Adrenal gland (tissue), 5 donors: Measurements from ENCODE around the gene IRAK3.

ENCODE experiments used
- POLR2A ChIP-seq, 2 donors: fragments of 450-650 bp; IDR thresholded peaks; one replicate each; pipeline ENCODE4 v1.6.1; 2017; ENCODE audit warnings: antibody characterized with exemption in 2 of 2, mild to moderate bottlenecking in 2 of 2, moderate library complexity in 1 of 2
- TF ChIP-seq, protein P1 (sequence below), 6 experiments: fragments of 450-650 bp in 4 of 6; fragments of 200-600 bp in 2 of 6; sonication (generic) in 1 of 6; IDR thresholded peaks; 1 replicate in 5 of 6; 2 replicates in 1 of 6; pipeline versions ENCODE4 v1.5.1 to v1.8.0; 2016 to 2021; ENCODE audit warnings: antibody characterized with exemption in 6 of 6, mild to moderate bottlenecking in 2 of 6, moderate library complexity in 1 of 6
- donor health status: DM: no; HTN: no; CAD: no.

DNA sequence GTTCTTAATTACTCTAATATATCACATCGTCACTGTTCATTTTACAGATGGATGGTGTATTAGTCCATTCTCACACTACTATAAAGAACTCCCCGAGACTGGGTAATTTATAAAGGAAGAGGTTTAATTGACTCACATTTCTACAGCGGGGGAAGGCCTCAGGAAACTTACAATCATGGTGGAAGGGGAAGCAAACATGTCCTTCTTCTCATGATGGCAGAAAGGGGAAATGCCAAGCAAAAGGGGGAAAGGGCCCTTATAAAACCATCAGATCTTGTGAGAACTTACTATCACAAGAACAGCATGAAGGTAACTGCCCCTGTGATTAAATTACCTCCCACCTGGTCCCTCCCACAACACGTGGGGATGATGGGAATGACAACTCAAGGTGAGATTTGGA lies 25.7 kb upstream of the IRAK3 start:
- TF ChIP-seq, protein P1, sequence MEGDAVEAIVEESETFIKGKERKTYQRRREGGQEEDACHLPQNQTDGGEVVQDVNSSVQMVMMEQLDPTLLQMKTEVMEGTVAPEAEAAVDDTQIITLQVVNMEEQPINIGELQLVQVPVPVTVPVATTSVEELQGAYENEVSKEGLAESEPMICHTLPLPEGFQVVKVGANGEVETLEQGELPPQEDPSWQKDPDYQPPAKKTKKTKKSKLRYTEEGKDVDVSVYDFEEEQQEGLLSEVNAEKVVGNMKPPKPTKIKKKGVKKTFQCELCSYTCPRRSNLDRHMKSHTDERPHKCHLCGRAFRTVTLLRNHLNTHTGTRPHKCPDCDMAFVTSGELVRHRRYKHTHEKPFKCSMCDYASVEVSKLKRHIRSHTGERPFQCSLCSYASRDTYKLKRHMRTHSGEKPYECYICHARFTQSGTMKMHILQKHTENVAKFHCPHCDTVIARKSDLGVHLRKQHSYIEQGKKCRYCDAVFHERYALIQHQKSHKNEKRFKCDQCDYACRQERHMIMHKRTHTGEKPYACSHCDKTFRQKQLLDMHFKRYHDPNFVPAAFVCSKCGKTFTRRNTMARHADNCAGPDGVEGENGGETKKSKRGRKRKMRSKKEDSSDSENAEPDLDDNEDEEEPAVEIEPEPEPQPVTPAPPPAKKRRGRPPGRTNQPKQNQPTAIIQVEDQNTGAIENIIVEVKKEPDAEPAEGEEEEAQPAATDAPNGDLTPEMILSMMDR (IDR thresholded peaks at IDR 0.05), result no peak
- TF ChIP-seq POLR2A (IDR thresholded peaks at IDR 0.05), result no peak
